NCI-H2029 treated with DMSO at 0.1 percent for 48 hours (cell line): ENCODE data around the gene ARL6IP5.

Experiments used
- DNase-seq: peaks from one replicate; lab custom pipeline; 2025; lab: John Stamatoyannopoulos, UW

Gene ARL6IP5

DNA sequence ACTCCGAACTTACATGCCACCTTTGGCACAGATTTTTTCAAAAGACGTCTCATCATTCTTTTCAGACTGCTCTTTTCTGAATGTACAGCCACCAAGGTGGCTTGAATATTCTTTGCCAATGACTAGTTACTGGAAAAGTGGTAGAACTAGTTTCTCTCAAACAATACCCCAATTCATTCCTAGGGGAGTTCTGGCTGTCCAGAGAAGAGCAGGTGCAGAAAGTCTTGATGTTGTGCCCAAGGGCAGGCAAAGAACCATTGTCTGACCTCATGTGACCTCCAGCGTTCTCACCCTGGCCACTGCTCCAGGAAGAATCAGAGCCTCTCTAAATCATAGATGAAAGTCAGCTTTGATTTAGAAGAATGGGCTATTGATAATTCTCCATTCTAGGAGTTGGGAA is 32.2 kb downstream of the ARL6IP5 start:
- no peak for DNase-seq

- no peak for DNase-seq
Observed at GRCh38 chr3:69118555-69118954, 33.8 kb downstream of the ARL6IP5 start.

DNA sequence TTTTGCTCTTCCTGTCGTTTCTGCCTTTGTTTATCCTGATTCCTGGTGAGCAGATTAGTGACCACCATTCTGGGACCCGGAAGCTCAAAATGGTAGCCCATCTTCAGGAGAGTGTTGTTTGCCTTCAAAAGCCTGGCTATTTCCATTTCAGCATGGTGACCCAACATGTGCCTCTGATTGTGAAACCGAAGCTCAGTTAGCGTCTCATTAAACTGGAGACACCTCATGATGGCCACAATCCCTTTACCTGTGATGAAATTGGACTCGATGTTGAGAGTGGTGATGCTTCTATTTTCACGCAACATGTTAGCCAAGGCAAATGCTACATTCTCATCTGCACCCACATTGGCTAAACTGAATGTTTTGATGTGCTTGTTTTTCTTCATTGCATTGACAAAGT is 34.4 kb downstream of the ARL6IP5 start:
- DNase-seq: no peak

DNA sequence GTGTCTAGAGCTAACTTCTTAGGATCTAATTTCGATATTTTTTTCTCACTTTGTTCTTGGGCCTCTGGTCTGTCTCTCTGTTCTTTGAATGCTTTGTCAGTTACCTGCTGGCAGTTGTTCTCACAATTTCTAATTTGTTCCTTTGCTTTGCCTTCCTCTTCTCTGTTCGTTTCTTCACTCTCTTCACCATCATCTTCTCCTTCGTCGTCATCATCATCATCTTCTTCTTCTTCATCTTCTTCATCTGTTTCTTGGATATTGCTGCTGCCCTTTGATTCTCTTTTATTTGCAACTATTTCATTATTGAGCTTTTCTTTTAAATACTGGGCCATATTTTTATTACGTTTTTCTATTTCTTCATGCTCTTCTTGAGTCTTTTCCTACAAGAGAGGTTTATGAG is 34.9 kb downstream of the ARL6IP5 start:
- no peak for DNase-seq

DNA sequence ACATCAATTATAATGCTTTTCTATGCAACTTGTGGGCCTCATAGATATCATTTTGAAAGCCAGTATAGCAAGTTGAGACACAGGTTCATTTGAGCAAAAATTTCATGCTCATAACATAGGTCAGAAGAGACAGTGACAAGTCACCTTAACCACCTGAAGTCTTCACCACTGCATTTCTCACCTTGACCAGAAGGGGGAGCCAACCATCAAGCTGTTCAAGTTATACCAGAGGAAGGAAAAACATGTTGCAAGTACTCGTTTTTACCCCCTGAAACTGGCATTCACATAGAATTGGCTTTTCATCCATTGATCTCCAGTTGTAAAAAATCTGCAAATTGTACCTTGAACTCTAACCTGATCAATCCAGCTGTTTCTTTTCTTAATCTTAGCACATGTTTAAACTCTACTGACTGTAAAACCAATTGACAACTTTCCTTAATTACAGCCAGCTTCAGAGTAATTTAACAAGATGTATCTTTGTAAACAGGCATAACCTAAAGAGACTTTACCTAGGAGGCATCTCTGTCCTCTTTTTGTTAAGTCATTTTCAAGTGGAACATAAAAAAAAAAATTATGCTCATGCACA is 36.2 kb downstream of the ARL6IP5 start:
- DNase-seq: peak; percentile 38

DNA sequence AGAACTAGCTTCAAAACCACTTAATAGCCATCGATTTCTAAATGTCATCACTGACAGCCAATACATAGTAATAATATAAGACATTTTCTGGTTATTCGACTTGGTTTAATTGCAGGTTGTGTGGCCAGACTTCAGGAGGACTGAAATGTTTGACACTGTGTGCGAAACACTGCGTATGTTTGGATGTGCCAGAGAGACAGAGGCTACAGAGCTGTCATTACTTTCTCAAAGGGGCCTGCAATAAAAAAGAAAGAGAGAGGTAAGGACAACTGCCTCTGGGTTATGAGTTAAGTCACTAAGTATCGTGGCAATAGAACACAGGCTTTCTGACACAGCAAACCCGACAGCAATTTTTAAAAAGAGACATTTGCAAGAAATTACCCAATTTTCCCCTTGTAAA is 36.8 kb downstream of the ARL6IP5 start:
- DNase-seq: no peak

GRCh38 chr3:69121950-69122349 is 37.2 kb downstream of the ARL6IP5 start:
- no peak for DNase-seq

- DNase-seq: no peak
Observed at GRCh38 chr3:69122403-69122802, 37.7 kb downstream of the ARL6IP5 start, which contains the start of gene LMOD3. LMOD3 (minus strand) TSS chr3:69122595; CDS start chr3:69122386, 209 bp downstream.

GRCh38 chr3:69126216-69126615 is 41.5 kb downstream of the ARL6IP5 start:
- no peak for DNase-seq

DNA sequence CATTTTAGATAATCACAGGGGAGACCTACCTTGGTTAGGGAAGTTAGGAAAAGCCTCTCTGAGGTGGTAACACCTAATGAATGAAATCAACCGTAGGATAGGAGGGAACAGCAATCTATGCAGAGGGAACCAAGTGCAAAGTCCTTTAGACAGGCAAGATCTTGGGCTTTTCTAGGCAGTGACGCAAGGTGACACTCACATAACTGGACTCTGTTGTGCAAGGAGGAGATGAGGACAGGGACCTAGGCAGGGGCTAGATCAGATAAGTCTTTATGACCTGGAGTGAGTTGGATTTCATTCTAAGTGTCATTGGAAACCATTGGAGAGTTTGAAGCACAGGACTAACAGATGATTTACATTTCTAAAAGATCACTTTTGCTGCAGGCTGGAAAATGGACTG is 42.3 kb downstream of the ARL6IP5 start:
- DNase-seq: no peak

DNA sequence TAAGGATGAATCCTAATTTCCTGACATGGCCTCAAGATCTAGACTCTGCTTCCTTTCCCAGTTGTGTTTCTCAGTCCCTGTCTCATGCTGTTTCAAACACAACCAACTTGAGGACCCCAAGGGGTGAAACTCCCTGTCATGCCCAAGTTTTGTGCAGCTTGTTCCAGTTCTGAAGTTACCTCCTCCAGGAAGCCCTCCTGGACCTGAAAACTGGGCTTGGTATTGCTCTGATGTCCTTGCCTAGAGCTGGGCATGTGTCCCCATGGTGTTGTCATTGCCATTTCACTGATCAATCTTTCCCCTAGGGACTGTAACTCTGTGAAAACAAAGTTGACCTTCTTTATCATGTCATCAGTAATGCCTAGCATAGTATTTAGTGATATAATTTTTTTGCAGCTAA is 43.8 kb downstream of the ARL6IP5 start:
- DNase-seq: no peak

DNA sequence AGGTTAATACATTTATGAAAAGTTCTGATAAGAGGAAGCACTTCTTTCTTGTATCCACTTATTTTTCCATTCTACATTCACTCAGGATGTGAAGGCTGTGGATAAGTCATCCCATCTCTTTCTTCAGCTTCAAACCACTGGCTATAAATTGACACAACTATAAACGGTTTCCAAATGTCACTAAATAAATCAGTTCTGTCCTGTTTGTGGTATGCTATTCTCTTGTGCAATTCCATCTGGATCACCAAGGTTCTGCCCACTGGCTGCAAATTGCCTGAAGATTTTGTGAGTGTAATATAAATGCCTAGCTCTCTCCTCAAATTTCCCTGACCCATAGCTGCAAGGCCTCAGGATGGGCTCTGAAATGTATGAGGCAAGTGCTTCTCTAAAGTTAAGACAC is 44.8 kb downstream of the ARL6IP5 start:
- DNase-seq: no peak

DNA sequence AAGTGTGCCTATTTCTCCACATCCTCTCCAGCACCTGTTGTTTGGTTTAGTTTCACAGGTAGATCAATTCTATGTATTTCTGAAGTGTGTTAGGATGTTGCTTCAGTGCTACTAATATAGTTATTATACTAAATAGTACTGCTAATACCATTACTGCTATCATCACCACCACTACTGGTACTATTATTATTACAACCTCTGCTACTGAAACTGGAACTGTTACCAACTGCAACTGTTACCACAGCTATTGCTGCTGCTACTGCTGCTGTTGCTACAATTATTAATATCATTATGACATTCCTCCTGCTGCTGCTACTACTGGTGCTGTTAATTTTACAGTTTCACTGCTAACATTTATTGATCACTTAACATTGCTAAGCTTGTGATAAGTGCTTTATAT is 46.0 kb downstream of the ARL6IP5 start:
- DNase-seq: no peak

- DNase-seq: no peak
Observed at GRCh38 chr3:69137005-69137404, 52.3 kb downstream of the ARL6IP5 start.

DNA sequence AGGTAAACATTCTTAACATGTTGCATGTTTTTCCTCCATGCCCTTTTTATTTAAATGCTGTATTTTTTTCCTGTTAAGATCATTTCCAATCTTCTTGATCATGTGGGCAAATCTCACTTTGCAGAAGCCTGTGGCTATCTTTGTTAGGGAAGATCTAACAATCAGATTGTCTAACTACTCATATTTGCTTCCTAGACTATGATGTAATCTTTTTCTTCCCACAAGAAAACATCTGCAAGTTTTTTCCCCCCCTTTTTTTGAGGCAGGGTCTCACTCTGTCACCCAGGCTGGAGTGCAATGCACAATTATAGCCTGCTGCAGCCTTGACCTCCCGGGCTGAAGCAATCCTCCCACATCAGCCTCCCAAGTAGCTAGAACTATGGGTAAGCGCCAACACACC is 52.7 kb downstream of the ARL6IP5 start:
- DNase-seq: no peak

DNA sequence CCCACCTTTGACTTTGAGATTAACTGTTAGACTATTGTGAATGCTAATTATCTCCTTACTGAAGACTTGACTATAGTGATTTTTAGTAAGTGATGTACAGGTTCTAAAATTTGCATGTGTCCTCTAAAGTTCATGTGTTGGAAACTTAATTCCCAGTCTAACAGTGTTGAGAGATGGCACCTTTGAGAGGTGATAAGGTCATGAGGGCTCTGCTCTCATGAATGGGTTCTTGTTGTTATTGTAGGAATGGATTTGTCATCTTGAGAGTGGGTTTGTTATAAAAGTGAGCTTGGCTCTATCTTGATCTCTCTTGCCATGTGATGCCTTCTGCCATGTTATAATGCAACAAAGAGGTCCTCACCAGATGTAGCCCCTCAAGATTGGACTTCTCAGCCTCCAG is 56.6 kb downstream of the ARL6IP5 start:
- no peak for DNase-seq

DNA sequence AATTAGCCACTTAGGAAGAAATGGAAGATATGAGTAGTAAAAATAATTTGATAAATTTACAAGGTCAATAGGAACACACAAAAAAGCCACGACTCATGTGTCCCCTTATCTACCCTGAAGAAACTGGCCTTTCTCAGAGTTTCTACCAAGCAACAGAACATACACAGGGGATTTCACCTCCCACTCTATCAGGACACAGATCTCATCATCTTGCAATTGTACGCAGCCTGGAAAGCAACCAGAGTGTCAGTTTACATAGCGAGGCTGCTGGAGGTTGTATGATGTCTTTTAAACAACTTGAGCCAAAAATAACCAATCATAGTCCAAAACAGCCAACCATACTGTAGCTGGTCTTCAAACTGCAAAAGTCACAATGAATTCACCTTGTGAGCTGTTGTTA is 57.4 kb downstream of the ARL6IP5 start:
- DNase-seq: no peak

GRCh38 chr3:69142797-69143454 is 58.2 kb downstream of the ARL6IP5 start:
- DNase-seq: no peak

DNA sequence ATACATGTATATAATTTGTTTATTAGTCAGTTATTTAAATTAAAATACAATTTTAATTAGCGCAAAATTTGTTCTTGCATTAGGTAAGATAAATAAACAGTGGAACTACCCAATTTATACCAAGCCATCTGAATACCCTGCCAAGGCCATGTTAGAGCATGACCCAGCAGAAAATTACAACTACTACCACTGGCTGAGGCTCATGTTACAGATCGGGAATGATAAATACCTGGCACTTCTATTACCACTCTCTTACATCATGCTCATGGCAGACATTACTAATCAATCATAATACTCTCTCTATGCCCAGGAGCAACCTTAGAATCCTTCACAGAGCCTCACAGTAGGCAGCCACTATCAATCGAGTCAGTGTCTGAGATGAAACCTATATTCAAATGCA is 58.9 kb downstream of the ARL6IP5 start:
- DNase-seq: peak; percentile 32

- DNase-seq: no peak
Observed at GRCh38 chr3:69144631-69145245, 60.0 kb downstream of the ARL6IP5 start.

GRCh38 chr3:69145688-69146087 is 61.0 kb downstream of the ARL6IP5 start:
- no peak for DNase-seq

DNA sequence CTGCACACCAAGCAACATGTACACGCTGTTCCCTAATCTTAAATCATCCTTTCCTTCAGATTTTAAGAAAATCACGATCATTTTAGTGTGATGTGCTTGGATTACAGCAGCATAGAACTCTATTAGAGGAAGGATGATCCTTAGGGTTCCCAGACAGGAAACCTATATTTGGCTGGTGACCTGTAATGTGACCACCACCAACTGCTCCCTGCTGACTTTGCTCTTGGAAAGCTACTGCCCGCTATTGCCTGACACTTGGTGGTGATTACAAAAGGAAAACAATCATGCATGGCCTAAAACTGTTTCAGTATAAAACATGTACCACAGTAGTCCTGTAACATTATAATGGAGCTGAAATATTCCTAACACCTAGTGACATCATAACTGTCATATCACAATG is 64.8 kb downstream of the ARL6IP5 start:
- no peak for DNase-seq
